NOMO-1 treated with dmso at 0.1 percent for 144 hours (cell line): ENCODE data around the gene SRGAP2C.
"Not testable (repeated sequence)": the region's sequence is repeated elsewhere in the genome, so short reads cannot be mapped to it uniquely, and the experiment has no call there.

Source experiments
- DNase-seq: peaks from one replicate; lab custom pipeline; 2025; ENCODE audit not compliant: unreplicated experiment; lab: John Stamatoyannopoulos, UW

The SRGAP2C gene

DNA sequence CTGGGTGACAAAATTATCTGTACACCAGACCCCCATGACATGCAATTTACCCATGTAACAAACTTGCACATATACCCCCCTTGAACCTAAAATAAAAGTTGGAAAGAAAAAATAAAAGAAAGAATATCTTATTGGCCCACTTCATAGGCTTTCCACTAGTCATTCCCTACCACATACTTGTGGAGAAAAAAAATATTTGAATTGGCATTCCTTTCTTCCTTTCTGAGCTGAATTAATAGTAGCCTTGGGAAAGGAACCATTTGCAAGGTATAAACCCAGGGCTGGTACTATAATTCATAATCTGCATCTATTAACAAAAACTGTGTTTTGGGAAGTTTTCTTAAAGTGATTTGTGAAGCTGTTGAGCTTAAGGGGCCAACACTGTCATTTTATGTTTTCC is 140.0 kb downstream of the SRGAP2C start:
- DNase-seq, result not testable (repeated sequence)

GRCh38 chr1:121332141-121332540 is 147.4 kb downstream of the SRGAP2C start:
- not testable (repeated sequence) for DNase-seq

DNA sequence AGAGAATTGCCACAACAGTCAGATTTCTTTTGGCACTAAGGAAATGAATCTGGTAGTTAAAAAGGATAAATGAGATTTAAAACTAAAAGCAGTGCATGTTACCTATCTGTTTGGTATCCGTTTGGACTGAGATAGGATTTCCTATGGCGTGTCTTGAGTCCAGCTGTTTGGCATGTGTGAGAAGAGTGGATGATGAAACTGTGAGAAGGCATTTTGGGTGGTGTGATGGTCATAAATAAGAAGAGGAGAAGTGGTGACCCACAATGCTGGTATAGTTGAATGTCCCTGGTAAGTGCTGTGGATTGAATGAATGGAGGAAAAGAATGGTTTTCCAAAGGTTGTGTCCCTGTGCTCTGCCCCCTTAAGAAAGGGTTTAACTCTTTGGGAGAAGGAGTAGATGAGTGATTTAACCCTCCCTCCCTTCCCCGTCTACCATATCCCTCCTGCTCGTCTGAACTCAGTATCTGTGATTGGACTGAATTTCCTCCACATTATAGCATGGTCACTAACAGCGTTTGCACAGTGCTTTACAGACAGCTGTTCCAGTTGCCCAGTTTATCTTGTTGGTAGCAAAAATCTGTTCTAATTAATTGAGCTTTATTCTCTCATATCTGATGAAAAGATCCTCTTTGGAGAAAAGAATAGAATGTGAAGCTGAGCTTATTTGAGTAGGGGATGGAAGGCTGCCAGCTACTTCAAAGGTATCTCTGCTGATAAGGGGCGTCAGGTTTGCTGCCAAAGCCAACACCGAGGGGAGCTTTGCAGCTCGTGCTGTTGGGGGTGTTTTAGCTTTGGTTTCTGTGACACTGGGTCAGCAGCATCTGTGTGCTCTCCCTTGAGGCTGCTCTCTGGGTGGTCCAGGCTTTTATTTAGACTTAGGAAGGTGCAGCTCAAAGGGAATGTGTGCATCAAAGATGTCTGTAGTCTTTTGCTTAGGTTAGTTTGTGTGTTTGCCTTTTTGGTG is 148.1 kb downstream of the SRGAP2C start:
- not testable (repeated sequence) for DNase-seq

- DNase-seq, result not testable (repeated sequence)
Observed at GRCh38 chr1:121337958-121338357, 153.2 kb downstream of the SRGAP2C start.

DNA sequence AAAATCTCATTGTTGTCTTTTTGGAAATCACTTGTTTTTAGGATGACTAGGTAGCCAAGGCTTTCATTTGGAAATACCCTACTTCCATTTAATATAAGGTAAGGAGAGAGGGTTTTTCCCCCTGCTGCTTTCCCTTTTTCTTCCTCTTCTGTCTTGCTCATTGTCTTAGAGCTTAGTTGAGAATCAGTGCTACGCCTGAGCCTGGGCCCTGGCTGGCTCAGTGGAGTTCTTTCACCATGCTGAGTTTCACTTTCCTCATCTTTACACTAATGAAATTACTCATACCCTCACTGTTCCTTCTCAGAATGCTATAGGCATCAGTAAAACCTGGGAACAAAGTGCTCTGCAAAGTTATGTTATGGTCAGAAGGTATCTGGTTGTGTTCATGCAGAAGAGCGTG is 154.8 kb downstream of the SRGAP2C start:
- DNase-seq, result not testable (repeated sequence)

GRCh38 chr1:121343311-121343906 is 158.6 kb downstream of the SRGAP2C start:
- DNase-seq, result not testable (repeated sequence)

DNA sequence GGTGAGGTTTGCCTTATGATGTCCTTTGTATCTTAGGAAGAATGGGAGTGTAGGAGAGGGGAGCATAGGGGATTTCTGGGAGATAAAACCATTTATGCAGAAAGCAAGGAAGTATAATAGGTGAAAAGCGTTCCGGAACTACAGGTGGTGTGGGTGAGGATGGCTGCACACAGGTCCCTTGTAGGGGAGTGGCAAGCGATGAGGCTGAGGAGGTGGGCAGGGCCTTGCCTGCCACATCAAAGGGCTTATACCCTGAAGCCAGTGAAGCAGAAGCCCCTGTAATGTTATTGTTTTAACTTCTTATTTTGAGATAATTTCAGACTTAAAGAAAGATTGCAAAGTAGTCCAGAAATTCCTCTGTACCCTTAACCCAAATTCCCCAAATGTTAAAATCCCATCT is 159.6 kb downstream of the SRGAP2C start:
- DNase-seq, result not testable (repeated sequence)

GRCh38 chr1:121346654-121347053 is 161.9 kb downstream of the SRGAP2C start:
- DNase-seq, result not testable (repeated sequence)

DNA sequence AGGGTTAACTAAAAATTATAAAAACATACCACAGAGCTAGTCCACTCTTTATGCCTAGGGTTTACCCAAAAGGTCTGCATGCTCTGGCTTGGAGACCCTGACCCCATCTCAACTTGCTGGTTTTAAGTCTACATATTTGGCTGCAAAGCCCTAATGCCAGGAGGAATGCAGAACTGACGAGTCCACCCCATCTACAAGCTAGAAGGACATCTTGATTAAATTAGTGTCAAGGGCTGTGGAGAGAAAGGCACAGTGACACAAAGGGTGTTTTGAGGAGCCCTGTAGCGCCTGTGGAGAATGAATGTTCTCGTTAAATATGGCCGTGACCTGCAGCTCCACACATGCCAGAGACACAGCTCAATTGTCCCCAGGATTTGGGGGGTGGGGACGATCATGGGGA is 162.7 kb downstream of the SRGAP2C start:
- DNase-seq, result not testable (repeated sequence)

GRCh38 chr1:121348115-121348514 is 163.3 kb downstream of the SRGAP2C start:
- DNase-seq, result not testable (repeated sequence)

DNA sequence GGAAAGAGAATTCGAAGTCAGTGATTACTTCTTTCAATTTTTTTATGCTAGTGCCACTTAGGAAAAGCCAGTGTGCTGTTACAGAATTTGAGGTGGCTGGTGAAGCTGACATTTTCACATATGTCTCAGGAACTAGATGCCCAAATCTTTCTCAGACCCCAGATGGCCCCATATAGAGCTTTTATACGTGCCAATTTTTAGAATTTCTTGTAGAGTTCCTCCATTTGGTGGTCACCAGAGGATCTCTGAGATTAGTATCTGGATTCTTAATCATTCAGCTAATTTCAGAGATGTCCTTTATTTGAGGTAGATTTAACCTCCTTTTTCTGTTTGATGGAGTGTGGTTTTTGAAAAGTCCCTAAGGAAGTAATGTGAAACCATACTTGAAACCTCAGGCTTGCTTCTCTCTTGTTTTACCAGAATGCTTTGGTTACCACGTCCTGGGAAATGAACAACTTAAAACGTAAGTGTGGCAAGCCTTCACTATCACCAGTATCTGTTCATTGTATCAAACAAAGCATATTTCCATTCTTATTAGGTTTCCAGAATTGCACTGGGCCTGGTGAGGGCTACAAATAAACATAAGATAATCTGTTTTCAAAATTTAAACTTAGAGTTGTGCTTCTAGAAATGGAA is 164.7 kb downstream of the SRGAP2C start:
- not testable (repeated sequence) for DNase-seq

DNA sequence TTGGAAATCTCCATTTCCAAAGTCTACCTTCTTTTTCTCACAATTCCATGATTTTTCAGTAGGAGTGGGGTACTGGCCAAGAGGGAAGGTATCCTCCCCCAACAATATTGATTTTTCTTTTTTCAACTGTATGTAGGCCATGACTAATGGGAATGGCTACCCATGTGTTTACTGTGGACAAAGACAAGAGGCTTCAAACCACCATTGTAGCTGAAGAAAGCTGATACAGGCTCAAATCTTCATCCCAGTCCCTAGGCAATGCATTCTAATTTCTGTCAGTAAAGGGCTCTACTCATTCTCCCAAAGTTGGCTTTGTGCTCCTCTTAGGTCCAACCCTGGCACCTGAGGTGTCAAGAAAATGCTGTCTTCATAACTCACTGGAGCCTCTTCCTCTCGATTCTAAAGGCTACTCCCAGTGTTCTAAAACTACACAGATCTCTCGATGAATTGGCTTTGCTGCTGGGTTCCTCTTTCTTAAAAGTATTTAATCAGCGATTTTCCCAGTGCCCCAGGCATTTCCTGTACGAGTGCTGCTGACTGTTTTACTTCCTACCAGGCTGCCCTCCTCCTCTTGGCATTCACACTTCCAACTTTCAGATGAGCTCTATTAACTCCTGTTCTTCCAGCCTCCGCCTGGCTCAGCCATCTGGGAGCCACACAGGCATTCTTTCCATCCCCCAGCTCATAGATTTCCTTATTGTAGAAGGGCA is 171.1 kb downstream of the SRGAP2C start:
- not testable (repeated sequence) for DNase-seq

DNA sequence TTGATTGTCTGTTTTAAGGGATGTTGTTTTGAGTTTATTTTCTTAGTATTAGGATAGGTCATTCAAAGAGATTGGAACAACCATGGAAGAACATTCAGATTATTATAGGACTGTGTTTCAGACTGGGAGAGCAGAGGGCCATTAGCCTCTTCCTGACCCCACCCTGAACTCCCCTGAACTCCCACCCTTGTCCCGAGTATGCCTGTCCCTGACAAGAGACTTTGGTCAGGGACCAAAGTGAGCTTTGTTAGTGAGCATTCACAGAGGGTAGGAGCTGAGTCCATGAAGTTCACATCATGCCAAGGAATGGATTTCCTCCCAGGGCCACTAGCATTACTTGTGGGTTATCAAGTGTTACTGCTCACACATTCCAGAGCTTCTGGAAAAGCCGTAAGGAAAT is 172.0 kb downstream of the SRGAP2C start:
- DNase-seq, result not testable (repeated sequence)

- DNase-seq, result not testable (repeated sequence)
Observed at GRCh38 chr1:121360531-121360930, 175.8 kb downstream of the SRGAP2C start.

DNA sequence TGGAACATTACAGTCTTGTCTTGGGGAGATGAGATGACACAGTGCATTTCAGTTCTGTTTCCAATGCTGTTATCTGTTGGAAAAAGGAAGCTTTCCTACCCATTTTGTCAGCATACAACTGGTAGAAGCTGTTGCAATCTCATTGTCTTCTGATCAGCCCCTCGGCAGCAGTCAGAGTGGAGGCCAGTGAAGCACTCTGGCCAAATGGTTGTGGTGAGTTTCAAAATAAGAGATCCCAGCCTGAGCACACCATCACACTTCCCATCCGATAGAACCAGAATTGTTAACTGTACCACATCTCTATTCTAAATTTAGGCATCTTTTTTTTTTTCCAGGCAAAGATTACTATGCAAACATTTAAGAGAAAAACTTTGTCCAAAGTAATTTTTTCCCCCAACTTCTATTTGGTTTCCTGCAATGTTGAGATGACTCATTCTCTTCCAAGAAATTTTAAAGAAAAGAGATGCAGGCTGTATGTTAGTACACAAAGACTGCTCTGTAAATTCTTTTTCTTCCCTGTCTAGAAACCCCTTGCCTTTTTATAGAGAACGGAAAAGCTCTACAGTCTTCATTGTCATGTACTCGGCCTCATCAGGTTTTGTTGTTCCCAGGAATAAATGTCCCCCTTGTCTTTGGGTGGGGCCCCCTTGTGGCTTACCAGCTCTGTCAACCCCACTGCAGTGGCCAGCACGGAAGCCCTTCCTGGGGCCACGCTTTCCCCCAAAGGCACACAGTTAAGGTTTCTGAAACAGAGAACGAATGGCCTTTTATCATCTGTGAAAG is 176.9 kb downstream of the SRGAP2C start:
- not testable (repeated sequence) for DNase-seq

DNA sequence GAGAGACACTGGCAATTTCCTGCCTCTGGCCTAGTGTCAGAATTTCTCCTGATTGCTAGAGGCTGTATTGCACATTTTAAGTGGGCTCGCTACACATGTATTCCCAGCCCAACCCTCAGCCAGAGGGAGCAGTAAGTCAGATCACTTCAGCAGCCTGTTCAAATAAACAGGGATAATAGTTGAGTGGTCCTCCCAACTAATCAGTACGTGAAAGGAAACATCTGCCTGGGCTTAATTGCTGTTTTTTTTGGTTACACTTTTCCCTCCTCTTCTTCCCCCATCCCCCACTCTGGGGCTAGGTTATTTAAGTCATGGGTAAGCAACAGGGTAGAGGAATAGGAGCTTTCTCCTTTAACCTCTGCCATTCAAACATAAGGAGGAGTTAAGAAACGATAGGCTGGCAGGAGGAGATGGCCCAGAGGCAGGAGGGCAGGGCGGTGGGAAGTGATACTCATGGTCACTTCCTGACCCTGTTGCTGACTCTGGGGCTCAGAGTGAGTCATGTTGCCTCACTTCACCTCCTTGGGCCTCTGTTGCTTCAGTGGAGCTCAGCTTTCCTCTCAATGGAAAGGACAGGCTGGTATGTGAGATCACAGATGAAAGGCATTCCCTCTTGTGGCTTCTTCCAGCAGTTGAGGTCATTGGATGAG is 177.6 kb downstream of the SRGAP2C start:
- DNase-seq, result peak; percentile 47

- DNase-seq, result not testable (repeated sequence)
Observed at GRCh38 chr1:121365316-121365715, 180.5 kb downstream of the SRGAP2C start.

DNA sequence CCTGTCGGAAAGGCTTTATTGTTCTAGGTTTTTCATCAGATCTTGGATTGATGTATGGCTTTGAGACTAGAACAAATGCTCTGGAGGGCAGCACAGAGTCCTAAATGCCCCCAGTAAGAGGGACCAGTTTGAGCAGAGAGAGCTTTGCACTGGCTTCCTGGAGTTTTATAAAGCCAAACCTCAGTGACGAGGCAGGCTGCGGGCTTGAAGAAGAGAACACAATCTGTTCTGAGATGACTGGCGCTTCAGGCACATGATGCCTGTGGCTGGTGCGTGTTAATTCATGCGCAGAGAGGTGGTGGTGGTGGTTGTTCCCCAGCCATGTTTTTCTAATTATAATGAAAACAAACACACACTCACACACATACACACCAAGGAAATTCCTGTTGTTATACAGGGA is 180.9 kb downstream of the SRGAP2C start:
- DNase-seq, result not testable (repeated sequence)

DNA sequence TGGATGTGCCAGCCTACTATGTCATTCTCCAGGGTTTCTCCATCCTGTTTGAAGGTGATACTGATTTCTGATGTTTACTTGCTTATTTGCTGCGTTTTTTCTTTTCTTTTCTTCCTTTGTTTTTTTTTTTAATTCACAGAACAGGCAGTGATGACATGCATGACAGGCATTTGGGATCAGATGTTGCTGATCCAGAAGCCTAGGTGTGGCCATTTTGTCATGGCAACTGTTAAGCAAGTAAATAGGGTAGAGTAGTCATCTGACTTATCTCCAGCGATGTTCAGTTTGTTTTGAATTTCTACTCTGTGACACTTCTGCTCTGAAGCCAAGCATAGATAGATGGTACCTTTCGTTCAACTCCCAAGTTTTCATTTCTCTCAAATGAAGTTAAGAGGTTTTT is 181.4 kb downstream of the SRGAP2C start:
- DNase-seq, result not testable (repeated sequence)

GRCh38 chr1:121368910-121369309 is 184.1 kb downstream of the SRGAP2C start:
- not testable (repeated sequence) for DNase-seq
